KOPT-K1 (cell line): Measurements from ENCODE around the gene GPR137B.

ENCODE experiments used
- H3K27ac ChIP-seq: fragments of 200-600 bp; sonication (generic); 2 replicates; pipeline ENCODE4 v1.5.1; 2016; ENCODE audit warnings: antibody characterized with exemption, mild to moderate bottlenecking, low read depth, low read length; ENCODE audit not compliant: poor library complexity, severe bottlenecking
- H3K36me3 ChIP-seq: fragments of 200-600 bp; sonication (generic); 2 replicates; pipeline ENCODE4 v1.5.1; 2017; ENCODE audit warnings: antibody characterized with exemption, mild to moderate bottlenecking, low read length, moderate library complexity; ENCODE audit not compliant: insufficient read depth
- H3K9me3 ChIP-seq: fragments of 200-600 bp; sonication (generic); 2 replicates; pipeline ENCODE4 v1.5.1; 2017; ENCODE audit warnings: antibody characterized with exemption, low read length, mild to moderate bottlenecking; ENCODE audit not compliant: insufficient read depth, poor library complexity, severe bottlenecking

The GPR137B gene

GRCh38 chr1:236209713-236210112, 67.4 kb downstream of the GPR137B start:
- Histone ChIP-seq H3K9me3 (no peaks in the 10 kb centered on the region), H3K36me3 (no peaks in the 10 kb centered on the region), H3K27ac (no peak overlapping the region)

GRCh38 chr1:236211815-236212214, 69.5 kb downstream of the GPR137B start:
- H3K36me3 ChIP-seq = no peaks in the 10 kb centered on the region
- H3K27ac ChIP-seq = no peak overlapping the region
- no peaks in the 10 kb centered on the region for H3K9me3 ChIP-seq

GRCh38 chr1:236213534-236213933, 71.2 kb downstream of the GPR137B start:
- Histone ChIP-seq H3K9me3 (no peaks in the 10 kb centered on the region), H3K36me3 (no peaks in the 10 kb centered on the region), H3K27ac (no peak overlapping the region)

- no peaks in the 10 kb centered on the region for H3K9me3 ChIP-seq
These were observed 72.4 kb downstream of the GPR137B start for GRCh38 chr1:236214761-236215160.

GRCh38 chr1:236220473-236220872, 78.1 kb downstream of the GPR137B start:
- H3K9me3 ChIP-seq = no peaks in the 10 kb centered on the region
- H3K36me3 ChIP-seq = no peaks in the 10 kb centered on the region
- H3K27ac ChIP-seq = no peak overlapping the region

More at GRCh38 chr1:236214761-236215160, 72.4 kb downstream of the GPR137B start:
- Histone ChIP-seq H3K27ac (no peak overlapping the region), H3K36me3 (no peaks in the 10 kb centered on the region)

DNA sequence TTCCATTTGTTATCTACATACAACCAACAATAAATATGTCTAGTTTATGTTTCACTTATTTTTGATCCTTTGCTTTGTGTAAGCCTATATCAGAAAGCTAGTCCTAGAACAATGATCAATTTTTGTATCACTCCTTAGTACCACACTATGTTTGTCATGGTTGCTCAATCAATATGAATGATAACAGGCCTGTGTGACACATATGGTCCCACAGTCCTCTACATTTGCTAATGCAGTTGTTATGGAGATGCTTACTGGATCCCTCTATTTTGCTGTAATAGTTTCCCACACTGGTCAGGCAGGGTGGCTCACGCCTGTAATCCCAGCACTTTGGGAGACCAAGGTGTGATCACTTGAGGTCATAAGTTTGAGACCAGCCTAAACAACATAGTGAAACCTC, 80.3 kb downstream of the GPR137B start:
- H3K9me3 ChIP-seq = no peaks in the 10 kb centered on the region
- no peaks in the 10 kb centered on the region for H3K36me3 ChIP-seq
- H3K27ac ChIP-seq = no peak overlapping the region

DNA sequence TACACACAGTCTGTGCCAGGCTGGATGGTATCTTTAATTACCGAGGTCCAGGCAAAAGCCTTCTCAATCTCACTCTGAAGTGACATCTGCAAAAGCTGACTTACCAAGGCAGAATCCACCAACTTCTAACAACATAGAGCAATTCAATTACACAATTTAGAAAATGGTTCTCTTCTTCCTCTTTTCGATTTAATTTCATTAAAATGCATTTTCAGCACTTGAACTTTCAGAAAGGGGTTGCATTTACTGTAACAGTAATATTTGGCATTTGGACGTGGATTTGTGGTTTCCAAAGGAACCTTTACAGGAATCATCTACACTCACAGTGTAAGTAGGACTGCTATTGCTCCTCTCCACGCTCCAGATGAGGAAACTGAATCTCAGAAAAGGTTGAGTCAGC, 86.1 kb downstream of the GPR137B start:
- no peak overlapping the region for H3K27ac ChIP-seq
- no peaks in the 10 kb centered on the region for H3K9me3 ChIP-seq
- no peaks in the 10 kb centered on the region for H3K36me3 ChIP-seq

GRCh38 chr1:236235116-236235515, 92.8 kb downstream of the GPR137B start:
- no peaks in the 10 kb centered on the region for H3K36me3 ChIP-seq
- H3K9me3 ChIP-seq = no peaks in the 10 kb centered on the region

GRCh38 chr1:236239092-236239585, 96.8 kb downstream of the GPR137B start:
- H3K36me3 ChIP-seq = no peaks in the 10 kb centered on the region

More at GRCh38 chr1:236235116-236235515, 92.8 kb downstream of the GPR137B start:
- H3K27ac ChIP-seq = no peak overlapping the region

GRCh38 chr1:236240675-236241074, 98.3 kb downstream of the GPR137B start:
- no peaks in the 10 kb centered on the region for H3K36me3 ChIP-seq
- no peak overlapping the region for H3K27ac ChIP-seq
- H3K9me3 ChIP-seq = no peaks in the 10 kb centered on the region

More at GRCh38 chr1:236239092-236239585, 96.8 kb downstream of the GPR137B start:
- no peaks in the 10 kb centered on the region for H3K9me3 ChIP-seq
- no peak overlapping the region for H3K27ac ChIP-seq

- Histone ChIP-seq H3K27ac (no peak overlapping the region), H3K9me3 (no peaks in the 10 kb centered on the region), H3K36me3 (no peaks in the 10 kb centered on the region)
These were observed 100.2 kb downstream of the GPR137B start for GRCh38 chr1:236242568-236242967.

- Histone ChIP-seq H3K9me3 (no peaks in the 10 kb centered on the region), H3K27ac (no peak overlapping the region), H3K36me3 (no peaks in the 10 kb centered on the region)
These were observed 104.9 kb downstream of the GPR137B start for GRCh38 chr1:236247286-236247685.

DNA sequence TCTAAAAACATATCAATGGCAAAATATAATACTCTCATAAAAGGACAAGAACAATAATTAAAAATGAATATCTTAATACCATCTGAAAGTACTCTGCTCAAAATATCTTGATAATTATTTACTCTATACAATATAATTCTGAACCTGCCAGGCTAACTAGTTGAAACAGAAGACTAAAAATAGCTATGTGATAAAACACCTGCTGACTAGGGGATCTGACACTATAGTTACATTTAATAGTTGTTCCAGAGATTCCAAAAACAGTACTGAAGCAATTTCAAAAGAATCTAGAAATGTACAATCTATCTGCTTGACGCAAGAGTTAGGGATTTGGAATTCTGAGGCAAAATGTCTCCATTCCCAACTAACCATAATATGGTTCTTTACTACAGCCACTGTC, 109.2 kb downstream of the GPR137B start:
- Histone ChIP-seq H3K9me3 (no peaks in the 10 kb centered on the region), H3K27ac (no peak overlapping the region), H3K36me3 (no peaks in the 10 kb centered on the region)

DNA sequence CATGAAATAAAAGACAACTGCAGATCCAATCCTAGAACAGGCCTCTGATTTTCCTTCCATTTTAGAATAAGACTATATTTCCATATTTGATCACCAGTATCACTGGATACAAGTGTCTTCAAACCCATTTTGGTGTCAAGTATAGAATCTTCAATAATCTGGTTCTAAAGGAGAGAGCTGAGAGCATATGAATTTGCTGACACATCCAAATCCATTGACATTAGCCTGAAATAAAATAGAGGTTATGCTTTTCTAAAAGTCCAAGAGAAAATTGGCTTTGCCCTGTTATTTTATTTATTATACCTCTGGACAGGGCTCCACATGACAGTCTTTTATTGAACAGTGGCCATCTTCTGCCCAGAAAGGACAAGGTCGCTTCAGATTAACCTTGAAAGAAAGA, 110.8 kb downstream of the GPR137B start:
- H3K36me3 ChIP-seq = no peaks in the 10 kb centered on the region
- H3K27ac ChIP-seq = no peak overlapping the region
- H3K9me3 ChIP-seq = peaks cover 10% of the 10 kb centered on the region

GRCh38 chr1:236253918-236254637, 111.7 kb downstream of the GPR137B start:
- H3K9me3 ChIP-seq = peaks cover 16% of the 10 kb centered on the region
- no peak overlapping the region for H3K27ac ChIP-seq
- no peaks in the 10 kb centered on the region for H3K36me3 ChIP-seq

DNA sequence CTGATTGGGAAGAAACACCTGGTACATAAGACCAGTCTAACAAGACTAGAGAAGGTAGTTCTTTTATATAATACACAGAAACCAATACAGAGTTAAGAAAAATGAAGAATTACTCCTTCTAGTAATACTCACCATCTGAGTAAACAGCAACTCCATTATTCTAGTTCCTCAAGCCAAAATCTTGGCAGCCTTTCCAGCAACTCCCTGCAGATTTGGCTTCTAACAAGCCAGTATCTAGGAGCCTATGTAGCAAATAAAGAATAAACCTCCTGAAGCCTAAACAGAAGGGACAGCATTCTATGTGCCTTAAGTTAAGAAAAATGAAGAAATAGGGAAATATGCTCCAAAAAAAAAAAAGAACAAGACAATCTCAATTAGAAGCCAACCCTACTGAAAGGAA, 114.9 kb downstream of the GPR137B start:
- H3K9me3 ChIP-seq = peaks cover 25% of the 10 kb centered on the region
- no peaks in the 10 kb centered on the region for H3K36me3 ChIP-seq

More for the DNA sequence above, 114.9 kb downstream of the GPR137B start:
- no peak overlapping the region for H3K27ac ChIP-seq
